Erythroblast (primary cell): ENCODE measurements around the gene NDUFV3.
"Not testable (repeated sequence)": the region's sequence is repeated elsewhere in the genome, so short reads cannot be mapped to it uniquely, and the experiment has no call there.

ENCODE experiments used
- DNase-seq, 2 experiments: peaks; one replicate each; lab custom pipeline; 2025; lab: John Stamatoyannopoulos, UW
- GATA1 ChIP-seq: IDR thresholded peaks from 2 replicates; pipeline ENCODE4 v1.6.1; 2011; ENCODE audit warnings: low read depth, mild to moderate bottlenecking, control low read depth, low read length, moderate library complexity
- POLR2A ChIP-seq: IDR thresholded peaks from 2 replicates; pipeline ENCODE4 v1.6.1; 2011; ENCODE audit warnings: mild to moderate bottlenecking, low read length

Gene NDUFV3

DNA sequence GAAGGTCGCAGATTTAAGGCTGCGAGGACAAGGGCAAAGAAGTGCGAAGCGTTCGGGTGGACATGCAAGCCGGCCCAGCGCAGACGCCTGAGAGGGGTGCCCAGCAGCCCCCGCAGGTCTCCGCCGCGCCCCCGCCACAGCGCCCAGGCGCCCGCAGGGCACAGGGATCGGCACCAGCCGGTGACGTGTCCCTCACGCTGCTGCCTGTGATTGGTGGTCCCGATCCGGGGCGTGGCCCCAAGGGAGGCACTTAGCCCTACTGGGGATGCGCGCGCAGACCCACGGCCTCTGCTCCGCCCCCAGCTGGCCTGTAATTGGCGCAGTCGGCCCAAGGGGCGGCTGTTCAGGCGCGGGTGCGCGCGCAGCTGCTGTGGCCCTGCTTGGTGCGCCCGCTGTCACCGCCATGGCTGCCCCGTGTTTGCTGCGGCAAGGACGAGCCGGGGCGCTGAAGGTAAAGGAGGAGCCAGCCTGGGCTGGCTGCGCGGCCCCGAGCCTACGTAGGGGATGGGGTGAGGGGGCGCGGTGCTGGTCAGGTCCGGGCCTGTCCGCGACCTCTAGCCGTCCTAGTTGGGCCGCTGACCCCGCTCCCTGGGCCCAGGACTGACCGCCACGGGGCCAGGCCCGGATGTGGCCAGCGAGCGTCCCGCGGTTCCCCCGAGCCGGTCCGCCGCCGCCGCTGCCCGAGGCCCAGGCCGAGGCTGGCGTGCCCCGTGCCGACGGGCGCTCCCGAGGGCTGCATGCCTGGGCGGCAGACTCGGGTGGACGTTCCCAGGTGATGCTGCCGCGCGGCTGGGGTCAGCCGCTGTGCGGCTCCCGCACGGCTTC, at the start of gene NDUFV3:
Gene NDUFV3, plus strand, starts transcription at position 379 of the 825 bp plus-strand sequence. Its CDS starts 25 bp downstream, at position 404.
- TF ChIP-seq POLR2A (peak; percentile 96), GATA1 (no peak)
- peak; percentile 99 to 100 for DNase-seq

DNA sequence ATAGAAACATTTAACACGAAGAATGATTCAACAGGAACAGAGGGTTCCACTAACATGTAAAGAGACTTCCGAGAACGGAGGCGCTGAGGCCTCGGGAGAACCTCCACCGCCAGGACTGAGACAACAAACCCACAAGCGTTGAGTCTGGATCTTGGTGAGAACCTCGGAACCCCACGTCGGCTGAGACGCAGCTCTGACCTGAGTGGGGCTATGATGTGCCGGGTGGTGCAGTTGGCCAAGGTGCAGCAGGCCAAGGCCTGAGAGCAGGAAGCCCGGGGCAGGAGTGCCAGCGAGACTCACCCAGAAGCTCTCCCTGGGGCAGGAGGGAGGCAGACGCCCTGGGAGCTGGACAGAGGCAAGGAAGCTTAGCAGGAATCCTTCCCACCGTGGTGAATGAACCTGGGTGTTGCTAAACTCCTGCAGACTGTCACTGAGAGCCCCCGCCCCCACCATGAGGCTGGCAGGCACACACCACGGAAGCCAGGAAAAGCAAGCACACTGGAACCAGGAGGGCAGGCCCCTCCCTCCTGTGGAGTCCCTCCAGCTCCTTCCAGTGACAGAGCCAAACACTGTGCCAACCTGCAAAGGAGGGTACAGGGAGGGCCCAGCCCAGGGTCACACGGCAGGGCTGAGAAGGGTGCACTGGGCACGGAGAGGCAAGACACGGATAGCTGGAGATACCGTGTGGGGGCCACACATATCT, 48.5 kb upstream of the NDUFV3 start:
- TF ChIP-seq GATA1: no peak
- no peak for TF ChIP-seq POLR2A
- DNase-seq: no peak

DNA sequence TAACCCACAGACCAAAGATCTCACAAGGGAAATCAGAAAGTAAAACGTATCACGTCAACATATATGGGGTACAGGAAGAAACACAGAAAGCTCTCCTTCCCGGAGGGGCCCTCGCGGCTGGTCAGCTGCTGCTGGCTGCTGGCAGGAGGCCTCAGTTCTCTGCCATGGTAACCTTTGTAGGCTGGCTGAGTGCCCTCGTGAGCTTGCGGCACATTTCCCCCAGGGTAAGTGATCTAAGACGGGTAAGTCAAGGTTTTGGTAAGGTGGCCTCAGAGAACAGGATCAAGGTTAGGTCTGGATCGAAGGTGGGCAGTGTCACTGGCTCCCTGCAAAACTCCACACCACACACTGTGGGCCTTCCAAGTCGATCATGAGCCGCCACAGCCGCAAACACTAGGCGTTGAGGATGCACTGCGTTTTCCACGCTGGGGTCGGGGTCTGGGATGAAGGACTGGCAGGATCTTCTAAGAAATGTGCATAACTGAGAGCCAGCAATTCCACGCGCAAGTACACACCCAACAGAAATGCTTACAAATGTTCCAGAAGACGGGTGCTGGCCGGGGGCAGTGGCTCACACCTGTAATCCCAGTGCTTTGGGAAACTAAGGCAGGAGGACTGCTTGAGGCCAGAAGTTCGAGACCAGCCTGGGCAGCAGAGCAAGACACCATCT, 47.7 kb upstream of the NDUFV3 start:
- no peak for TF ChIP-seq GATA1
- no peak for TF ChIP-seq POLR2A
- DNase-seq: no peak

DNA sequence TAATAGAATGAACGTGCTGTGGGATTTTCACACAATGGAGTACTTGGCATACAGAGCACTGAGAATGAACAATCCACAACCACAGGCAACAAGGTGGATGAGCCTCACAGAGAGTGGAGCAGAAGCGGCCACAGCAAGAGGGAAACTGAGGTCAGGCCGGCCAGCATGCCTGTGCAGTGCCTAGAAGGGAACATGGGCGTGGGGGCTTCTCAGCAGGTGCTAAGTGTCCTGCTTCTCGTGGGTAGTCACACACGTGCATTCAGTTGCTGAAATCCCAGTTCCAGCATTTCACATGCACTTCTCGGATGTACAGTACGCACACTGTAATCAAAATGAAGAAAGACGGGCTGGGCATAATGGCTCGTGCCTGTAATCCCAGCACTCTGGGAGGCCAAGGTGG, 46.9 kb upstream of the NDUFV3 start:
- DNase-seq: no peak
- TF ChIP-seq POLR2A: no peak
- no peak for TF ChIP-seq GATA1

DNA sequence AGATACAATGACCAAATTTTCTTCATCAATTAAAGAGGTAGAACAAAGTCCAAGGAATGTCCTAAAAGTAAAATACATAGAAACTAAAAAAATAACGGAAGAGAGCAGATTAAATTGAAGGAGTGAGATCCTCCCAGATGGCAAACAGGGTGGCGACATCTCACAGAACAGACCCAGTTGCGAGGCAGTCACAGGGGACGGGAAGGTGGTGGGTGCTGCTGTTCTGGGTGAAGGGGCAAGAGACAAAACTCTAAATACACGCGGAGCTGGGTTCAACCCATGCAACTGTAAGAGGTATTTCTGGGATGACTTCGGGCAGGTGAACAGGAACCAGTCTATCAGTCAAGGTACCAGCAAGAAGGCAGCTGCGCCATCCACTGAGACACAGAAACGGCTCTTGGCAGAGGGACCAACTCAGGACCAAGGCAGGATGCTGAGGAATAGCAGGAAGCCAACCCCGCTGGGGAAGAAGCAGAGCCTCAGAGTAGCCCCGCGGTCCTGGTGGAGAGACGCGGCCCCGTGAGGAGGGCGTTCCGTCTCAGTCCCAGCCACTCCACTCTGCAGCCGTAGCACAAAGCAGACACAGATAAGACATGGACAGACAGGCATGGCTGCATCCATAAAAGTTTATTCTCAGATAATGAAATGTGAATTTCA, 45.9 kb upstream of the NDUFV3 start:
- TF ChIP-seq POLR2A: no peak
- TF ChIP-seq GATA1: no peak
- DNase-seq: no peak

DNA sequence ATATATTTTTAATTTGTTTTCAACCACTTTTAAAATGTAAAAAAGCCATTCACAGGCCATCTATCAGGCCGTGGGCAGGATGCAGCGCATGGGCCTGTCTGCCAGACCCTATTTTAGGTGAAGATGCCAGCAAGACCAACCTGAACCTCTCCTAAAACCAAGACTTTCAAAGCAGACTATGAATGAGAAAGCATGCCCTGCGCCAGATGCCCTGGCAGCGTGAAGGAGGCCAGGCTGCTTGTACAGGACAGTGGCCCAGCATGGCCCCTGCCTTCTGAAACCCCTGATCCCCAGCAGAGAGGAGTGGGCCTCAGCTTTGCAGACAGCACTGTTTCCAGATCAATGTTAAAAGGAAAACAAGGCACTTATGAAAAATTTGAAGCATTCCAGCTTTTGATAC, 45.4 kb upstream of the NDUFV3 start:
- DNase-seq: no peak
- no peak for TF ChIP-seq POLR2A
- TF ChIP-seq GATA1: no peak

DNA sequence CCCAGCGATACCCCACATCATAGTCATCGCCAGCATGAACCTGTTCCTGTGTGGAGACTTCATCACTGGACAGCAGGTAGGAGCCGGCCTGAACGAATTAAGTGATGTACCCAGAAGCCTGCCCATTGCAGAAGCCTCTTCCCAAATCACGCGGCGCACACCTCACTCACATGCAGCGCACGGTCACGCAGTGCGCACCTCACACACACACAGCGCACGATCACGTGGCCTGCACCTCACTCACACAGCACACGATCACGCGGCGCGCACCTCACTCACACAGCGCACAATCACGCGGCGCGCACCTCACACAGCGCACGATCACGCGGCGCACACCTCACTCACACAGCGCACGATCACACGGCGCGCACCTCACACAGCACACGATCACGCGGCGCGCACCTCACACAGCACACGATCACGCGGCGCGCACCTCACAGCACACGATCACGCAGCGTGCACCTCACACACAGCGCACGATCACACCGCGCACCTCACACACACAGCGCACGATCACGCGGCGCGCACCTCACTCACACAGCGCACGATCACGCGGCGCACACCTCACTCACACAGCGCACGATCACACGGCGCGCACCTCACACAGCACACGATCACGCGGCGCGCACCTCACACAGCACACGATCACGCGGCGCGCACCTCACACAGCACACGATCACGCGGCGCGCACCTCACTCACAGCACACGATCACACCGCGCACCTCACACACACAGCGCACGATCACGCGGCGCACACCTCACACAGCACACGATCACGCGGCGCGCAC, 44.8 kb upstream of the NDUFV3 start:
- not testable (repeated sequence) for DNase-seq

DNA sequence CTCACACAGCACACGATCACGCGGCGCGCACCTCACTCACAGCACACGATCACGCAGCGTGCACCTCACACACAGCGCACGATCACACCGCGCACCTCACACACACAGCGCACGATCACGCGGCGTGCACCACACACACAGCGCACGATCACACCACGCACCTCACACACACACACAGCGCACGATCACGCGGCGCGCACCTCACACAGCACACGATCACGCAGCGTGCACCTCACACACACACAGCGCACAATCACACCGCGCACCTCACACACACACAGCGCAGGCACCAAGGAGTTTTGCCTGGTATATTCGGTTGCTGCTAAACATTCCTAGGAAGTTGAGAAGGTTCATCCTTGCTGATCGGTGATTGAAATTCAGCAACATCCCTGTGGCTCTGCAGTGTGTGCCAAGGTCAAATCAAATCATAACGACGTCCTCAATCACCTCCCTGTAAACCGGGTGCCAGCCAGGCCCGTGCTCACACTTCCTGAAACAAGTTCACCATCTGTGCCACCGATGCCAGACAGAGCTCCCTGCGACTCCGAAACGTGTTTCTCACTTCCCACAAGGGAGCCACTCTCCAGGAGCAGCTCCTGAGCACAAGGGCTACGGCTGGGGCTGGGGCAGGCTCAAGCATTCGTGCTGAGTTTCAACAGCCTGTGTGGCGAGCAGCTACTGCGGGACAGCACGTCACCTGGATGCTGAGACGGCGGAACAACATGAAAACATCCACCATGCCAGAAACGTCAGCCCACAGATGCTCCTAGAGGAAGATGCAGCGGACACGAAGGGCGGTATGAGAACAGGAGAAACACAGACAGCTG, 44.0 kb upstream of the NDUFV3 start:
- TF ChIP-seq POLR2A (no peak), GATA1 (no peak)
- no peak for DNase-seq

DNA sequence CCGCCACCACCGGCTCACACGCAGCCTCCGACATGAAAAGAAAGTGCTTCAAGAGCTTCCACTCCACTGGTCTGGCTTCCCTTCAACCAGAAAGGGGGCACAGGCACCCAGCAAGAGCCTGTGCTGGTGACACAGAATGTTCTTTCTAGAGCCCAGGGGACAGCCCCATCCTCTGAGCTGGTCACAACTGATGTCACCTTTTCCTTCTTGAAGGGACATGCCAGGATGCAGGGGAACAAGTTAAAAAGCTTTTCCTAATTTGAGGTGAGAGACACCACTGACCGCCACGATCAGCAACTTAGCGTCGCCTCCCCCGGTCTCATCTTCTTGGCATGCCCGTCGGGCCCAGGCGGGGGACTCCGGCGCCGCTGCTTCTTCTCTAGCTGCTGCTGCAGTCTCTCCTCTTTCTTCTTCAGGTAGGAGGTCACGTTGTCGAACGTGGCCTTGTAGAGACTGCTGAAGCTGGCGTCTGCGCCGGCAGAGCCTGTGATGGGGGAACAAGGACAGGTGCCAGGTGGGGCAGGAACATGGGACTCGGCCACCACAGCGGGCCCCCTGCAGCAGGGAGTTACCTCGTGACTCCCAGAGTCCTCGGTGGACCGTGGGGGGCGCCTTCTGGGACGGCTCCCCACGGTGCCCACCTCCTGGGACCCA, 43.2 kb upstream of the NDUFV3 start:
- DNase-seq: no peak
- TF ChIP-seq GATA1: no peak
- TF ChIP-seq POLR2A: no peak

DNA sequence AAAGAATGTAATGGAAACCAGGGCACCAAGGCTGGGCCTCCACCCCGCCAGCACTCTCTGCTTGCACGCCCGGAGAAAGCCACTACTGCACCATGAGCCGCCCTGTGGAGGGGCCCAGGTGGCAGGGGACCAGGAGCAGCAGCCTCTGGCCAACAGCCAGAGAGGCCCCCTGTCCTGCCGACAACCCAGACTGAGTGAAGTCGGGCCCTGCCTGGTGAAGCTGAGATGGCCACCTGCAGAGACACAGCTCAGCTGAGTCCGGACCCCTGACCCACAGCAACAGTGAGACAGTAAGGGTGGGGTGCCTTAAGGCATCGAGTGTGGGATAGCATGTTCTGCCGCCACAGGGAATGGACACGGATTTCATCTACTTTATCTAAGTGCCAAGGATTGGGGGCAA, 42.6 kb upstream of the NDUFV3 start:
- DNase-seq: no peak
- TF ChIP-seq GATA1 (no peak), POLR2A (no peak)

DNA sequence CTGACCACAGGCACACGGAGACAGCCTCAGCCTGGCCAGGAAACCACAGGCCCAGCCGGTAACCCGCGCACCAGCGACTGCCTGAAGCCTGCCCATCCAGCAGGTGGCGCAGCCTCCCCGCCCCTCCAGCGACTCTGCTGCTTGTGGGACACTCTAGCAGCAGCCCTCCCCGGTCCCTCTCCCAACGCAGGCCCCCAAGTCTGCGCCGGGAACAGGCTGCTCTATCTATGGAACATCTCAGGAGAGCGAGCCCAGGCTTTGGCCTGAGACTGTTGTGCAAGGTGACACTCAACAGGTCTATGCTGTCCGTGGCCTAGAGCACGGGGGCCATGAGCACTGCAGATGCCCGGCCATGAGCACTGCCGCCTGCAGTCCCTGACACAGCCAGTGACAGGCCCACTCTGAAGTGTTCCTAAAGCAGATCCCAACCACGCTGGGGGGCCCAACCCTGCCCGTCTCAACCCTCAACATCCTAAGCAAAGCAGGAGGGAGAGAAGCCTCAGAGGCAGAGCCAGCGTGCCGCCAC, 42.2 kb upstream of the NDUFV3 start:
- TF ChIP-seq POLR2A (no peak), GATA1 (no peak)
- peak; percentile 53 to 71 for DNase-seq
